ENCODE measurements around the gene PLBD1.
A peak's percentile ranks its signal among the peaks of the same experiment; 100 is the strongest.

The PLBD1 gene

GRCh38 chr12:14567351-14568162 is at the start of gene PLBD1:
Gene PLBD1, minus strand, starts transcription at chr12:14567883. Its CDS starts 187 bp downstream, at chr12:14567696.
- no peaks in the 10 kb centered on the region for H3K9me3 ChIP-seq (ENCODE audit: control insufficient read depth in 1 of 2, low read length in 2 of 2)
- H3K36me3 ChIP-seq (ENCODE audit: control insufficient read depth in 1 of 2, insufficient read depth in 2 of 2, low read length in 2 of 2) = no peaks in the 10 kb centered on the region
- peak within 1 kb of the TSS; percentile 62 to 73 for H3K4me3 ChIP-seq (ENCODE audit: low read depth in 1 of 2, low read length in 2 of 2)
- no peaks in the 10 kb centered on the region for H3K4me1 ChIP-seq (ENCODE audit: control insufficient read depth in 1 of 2, insufficient read depth in 2 of 2, low read length in 2 of 2)
- peak within 1 kb of the TSS; percentile 57 for H3K27ac ChIP-seq (ENCODE audit: low read length)
- no peaks in the 10 kb centered on the region for H3K27me3 ChIP-seq (ENCODE audit: low read depth, low read length)

DNA sequence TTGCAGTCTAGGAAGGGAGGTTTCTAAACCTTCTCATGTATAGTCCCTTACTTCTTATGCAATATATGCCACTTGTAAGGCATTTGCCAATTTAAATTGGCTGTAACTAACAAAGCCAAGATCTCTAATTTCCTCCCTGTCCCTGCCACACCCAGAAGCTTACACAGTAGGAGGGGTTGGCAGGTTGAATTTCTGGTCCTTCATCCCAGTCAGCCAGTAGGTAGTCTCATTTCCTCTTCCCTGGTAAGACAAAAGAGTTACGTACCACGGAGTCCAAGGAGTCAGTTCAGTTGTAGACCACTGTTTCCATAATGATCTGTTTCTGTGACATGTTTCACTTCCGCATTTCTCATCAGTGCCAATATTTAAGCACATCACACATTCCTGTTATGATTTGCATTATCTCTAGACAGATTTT is 47.0 kb upstream of the PLBD1 start:
- no peak overlapping the region for H3K27ac ChIP-seq (ENCODE audit: low read length)
- peaks cover 0 to 5% of the 10 kb centered on the region in 2 donors for H3K36me3 ChIP-seq (ENCODE audit: control insufficient read depth in 1 of 2, insufficient read depth in 2 of 2, low read length in 2 of 2)

DNA sequence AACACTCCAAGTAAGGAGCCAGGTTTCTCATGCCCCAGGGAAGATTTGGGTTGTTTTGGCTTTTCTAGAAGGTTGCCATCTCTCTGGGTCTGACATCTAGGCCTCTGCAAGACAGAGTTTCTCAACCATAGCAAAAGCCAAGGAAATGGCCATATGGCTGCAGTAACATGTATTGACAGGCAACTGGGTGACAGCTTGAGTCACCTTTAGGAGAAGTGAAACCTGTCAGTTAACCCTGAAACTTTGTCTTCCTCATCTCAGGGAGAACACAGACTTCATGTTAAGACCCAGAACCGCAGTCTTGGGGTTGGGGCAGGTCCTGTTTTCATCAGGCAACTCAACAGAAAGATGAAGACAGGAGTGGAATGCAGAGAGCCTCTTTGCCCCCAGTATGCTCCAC is 46.0 kb upstream of the PLBD1 start:
- Histone ChIP-seq H3K27ac (ENCODE audit: low read length) (no peak overlapping the region), H3K36me3 (ENCODE audit: control insufficient read depth in 1 of 2, insufficient read depth in 2 of 2, low read length in 2 of 2) (no peaks in the 10 kb centered on the region), H3K4me3 (ENCODE audit: low read depth in 1 of 2, low read length in 2 of 2) (no peak overlapping the region), H3K4me1 (ENCODE audit: control insufficient read depth in 1 of 2, insufficient read depth in 2 of 2, low read length in 2 of 2) (peaks cover 0 to 22% of the 10 kb centered on the region in 2 donors), H3K9me3 (ENCODE audit: control insufficient read depth in 1 of 2, low read length in 2 of 2) (no peaks in the 10 kb centered on the region), H3K27me3 (ENCODE audit: low read depth, low read length) (no peaks in the 10 kb centered on the region)

More for the DNA sequence above, 47.0 kb upstream of the PLBD1 start:
- H3K27me3 ChIP-seq (ENCODE audit: low read depth, low read length) = no peaks in the 10 kb centered on the region
- H3K4me1 ChIP-seq (ENCODE audit: control insufficient read depth in 1 of 2, insufficient read depth in 2 of 2, low read length in 2 of 2) = peaks cover 4 to 22% of the 10 kb centered on the region in 2 donors
- no peaks in the 10 kb centered on the region for H3K9me3 ChIP-seq (ENCODE audit: control insufficient read depth in 1 of 2, low read length in 2 of 2)
- H3K4me3 ChIP-seq (ENCODE audit: low read depth in 1 of 2, low read length in 2 of 2) = no peak overlapping the region

DNA sequence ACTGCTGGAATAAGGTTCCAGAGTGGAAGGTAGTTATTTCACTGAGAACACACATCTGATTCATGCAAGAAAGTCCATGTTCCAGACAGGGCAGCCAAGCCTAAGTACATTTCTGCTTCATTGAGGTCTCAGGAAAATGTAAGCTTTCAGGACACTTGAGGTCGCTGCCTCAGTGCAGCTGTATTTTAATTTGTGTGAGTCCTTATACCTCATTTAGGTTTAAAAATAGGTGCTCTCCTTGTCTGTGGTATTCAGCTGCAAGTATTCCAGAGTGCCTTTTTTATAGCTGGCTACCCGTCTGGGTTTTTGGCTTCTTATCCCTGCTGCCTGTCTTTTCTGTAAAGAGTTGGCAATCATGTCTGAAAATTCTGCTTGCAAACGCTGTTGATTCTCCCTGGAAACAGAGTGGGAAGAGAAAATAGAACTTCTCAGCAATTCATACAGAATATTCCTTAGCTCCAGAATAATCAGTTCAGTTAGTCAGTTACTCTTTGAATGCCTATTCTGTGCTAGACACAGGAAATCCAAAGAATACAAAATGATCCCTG is 45.3 kb upstream of the PLBD1 start:
- Histone ChIP-seq H3K9me3 (ENCODE audit: control insufficient read depth in 1 of 2, low read length in 2 of 2) (no peaks in the 10 kb centered on the region), H3K4me1 (ENCODE audit: control insufficient read depth in 1 of 2, insufficient read depth in 2 of 2, low read length in 2 of 2) (peaks cover 0 to 22% of the 10 kb centered on the region in 2 donors), H3K27ac (ENCODE audit: low read length) (no peak overlapping the region), H3K36me3 (ENCODE audit: control insufficient read depth in 1 of 2, insufficient read depth in 2 of 2, low read length in 2 of 2) (no peaks in the 10 kb centered on the region), H3K4me3 (ENCODE audit: low read depth in 1 of 2, low read length in 2 of 2) (no peak overlapping the region), H3K27me3 (ENCODE audit: low read depth, low read length) (no peaks in the 10 kb centered on the region)

GRCh38 chr12:14612250-14612649 is 44.6 kb upstream of the PLBD1 start:
- Histone ChIP-seq H3K4me3 (ENCODE audit: low read depth in 1 of 2, low read length in 2 of 2) (no peak overlapping the region), H3K27ac (ENCODE audit: low read length) (no peak overlapping the region), H3K4me1 (ENCODE audit: control insufficient read depth in 1 of 2, insufficient read depth in 2 of 2, low read length in 2 of 2) (peaks cover 0 to 22% of the 10 kb centered on the region in 2 donors), H3K36me3 (ENCODE audit: control insufficient read depth in 1 of 2, insufficient read depth in 2 of 2, low read length in 2 of 2) (no peaks in the 10 kb centered on the region), H3K9me3 (ENCODE audit: control insufficient read depth in 1 of 2, low read length in 2 of 2) (peaks cover 0 to 4% of the 10 kb centered on the region in 2 donors), H3K27me3 (ENCODE audit: low read depth, low read length) (no peaks in the 10 kb centered on the region)

DNA sequence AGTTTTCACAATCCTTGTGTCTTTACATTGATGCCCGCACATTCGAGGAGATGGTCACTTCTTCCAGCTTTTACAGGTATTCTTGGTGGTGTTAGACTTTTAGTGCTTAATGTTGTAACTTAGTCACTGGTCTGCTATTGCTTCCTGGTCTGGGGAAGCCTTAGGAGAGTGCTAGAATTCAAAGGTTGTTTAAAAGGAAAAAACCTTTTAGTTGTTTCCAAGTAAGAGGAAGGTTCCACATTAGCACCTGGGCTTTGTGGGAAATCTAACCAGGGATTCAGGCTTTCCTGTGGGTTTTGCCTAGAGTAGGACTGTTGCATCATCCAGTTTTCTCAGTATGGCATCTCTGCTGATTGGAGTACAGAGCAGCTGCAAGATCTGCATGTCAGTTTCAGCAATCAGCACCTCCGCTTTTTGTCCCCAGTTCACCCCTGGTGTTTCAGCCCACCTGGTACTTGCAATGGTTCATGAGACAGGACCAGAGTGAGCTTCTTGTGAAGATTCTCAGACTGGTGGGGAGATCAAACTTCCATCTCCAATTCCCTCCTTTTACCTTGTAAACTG is 44.0 kb upstream of the PLBD1 start:
- Histone ChIP-seq H3K9me3 (ENCODE audit: control insufficient read depth in 1 of 2, low read length in 2 of 2) (peaks cover 3 to 7% of the 10 kb centered on the region in 2 donors), H3K36me3 (ENCODE audit: control insufficient read depth in 1 of 2, insufficient read depth in 2 of 2, low read length in 2 of 2) (no peaks in the 10 kb centered on the region), H3K27me3 (ENCODE audit: low read depth, low read length) (no peaks in the 10 kb centered on the region), H3K4me3 (ENCODE audit: low read depth in 1 of 2, low read length in 2 of 2) (no peak overlapping the region), H3K27ac (ENCODE audit: low read length) (no peak overlapping the region), H3K4me1 (ENCODE audit: control insufficient read depth in 1 of 2, insufficient read depth in 2 of 2, low read length in 2 of 2) (peaks cover 0 to 22% of the 10 kb centered on the region in 2 donors)

GRCh38 chr12:14607568-14607967 is 39.9 kb upstream of the PLBD1 start:
- Histone ChIP-seq H3K36me3 (ENCODE audit: control insufficient read depth in 1 of 2, insufficient read depth in 2 of 2, low read length in 2 of 2) (no peaks in the 10 kb centered on the region), H3K9me3 (ENCODE audit: control insufficient read depth in 1 of 2, low read length in 2 of 2) (peaks cover 17 to 24% of the 10 kb centered on the region in 2 donors), H3K27ac (ENCODE audit: low read length) (no peak overlapping the region), H3K27me3 (ENCODE audit: low read depth, low read length) (no peaks in the 10 kb centered on the region), H3K4me1 (ENCODE audit: control insufficient read depth in 1 of 2, insufficient read depth in 2 of 2, low read length in 2 of 2) (peaks cover 0 to 4% of the 10 kb centered on the region in 2 donors), H3K4me3 (ENCODE audit: low read depth in 1 of 2, low read length in 2 of 2) (no peak overlapping the region)

DNA sequence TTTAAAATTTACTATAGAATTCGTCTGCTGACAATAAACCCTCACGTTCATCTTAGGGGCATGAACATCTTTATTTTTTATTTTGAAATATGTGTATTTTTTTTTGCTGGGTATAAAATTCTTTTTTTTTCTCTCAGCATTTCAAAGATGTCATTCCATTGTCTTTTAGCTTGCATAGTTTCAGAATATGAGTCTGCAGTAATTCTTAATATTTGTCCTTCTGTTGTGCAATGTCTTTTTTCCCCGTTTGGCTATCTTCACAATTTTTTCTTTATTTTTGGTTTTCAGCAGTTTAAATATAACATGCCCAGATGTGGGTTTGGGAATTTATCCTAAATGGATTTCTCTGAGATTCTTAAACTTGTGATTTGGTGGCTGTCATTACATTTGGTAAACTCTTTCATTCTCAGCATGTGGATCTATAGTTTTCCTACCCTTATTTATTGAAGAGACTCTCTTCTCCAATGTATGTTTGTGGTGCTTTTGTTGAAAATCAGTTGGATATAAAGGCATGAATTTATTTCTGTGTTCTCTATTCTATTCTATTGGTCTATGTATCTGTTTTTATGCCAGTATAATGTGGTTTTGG is 37.8 kb upstream of the PLBD1 start:
- no peaks in the 10 kb centered on the region for H3K36me3 ChIP-seq (ENCODE audit: control insufficient read depth in 1 of 2, insufficient read depth in 2 of 2, low read length in 2 of 2)
- no peak overlapping the region for H3K27ac ChIP-seq (ENCODE audit: low read length)
- peaks cover 17 to 25% of the 10 kb centered on the region in 2 donors for H3K9me3 ChIP-seq (ENCODE audit: control insufficient read depth in 1 of 2, low read length in 2 of 2)
- H3K4me1 ChIP-seq (ENCODE audit: control insufficient read depth in 1 of 2, insufficient read depth in 2 of 2, low read length in 2 of 2) = no peaks in the 10 kb centered on the region
- no peaks in the 10 kb centered on the region for H3K27me3 ChIP-seq (ENCODE audit: low read depth, low read length)
- H3K4me3 ChIP-seq (ENCODE audit: low read depth in 1 of 2, low read length in 2 of 2) = peak overlapping the region in 1 of 2 donors; percentile 26

GRCh38 chr12:14601692-14602478 is 34.2 kb upstream of the PLBD1 start:
- Histone ChIP-seq H3K9me3 (ENCODE audit: control insufficient read depth in 1 of 2, low read length in 2 of 2) (peaks cover 22 to 23% of the 10 kb centered on the region in 2 donors), H3K4me3 (ENCODE audit: low read depth in 1 of 2, low read length in 2 of 2) (no peak overlapping the region), H3K27me3 (ENCODE audit: low read depth, low read length) (no peaks in the 10 kb centered on the region), H3K36me3 (ENCODE audit: control insufficient read depth in 1 of 2, insufficient read depth in 2 of 2, low read length in 2 of 2) (no peaks in the 10 kb centered on the region), H3K27ac (ENCODE audit: low read length) (no peak overlapping the region), H3K4me1 (ENCODE audit: control insufficient read depth in 1 of 2, insufficient read depth in 2 of 2, low read length in 2 of 2) (no peaks in the 10 kb centered on the region)

GRCh38 chr12:14597480-14597879 is 29.8 kb upstream of the PLBD1 start:
- H3K9me3 ChIP-seq (ENCODE audit: control insufficient read depth in 1 of 2, low read length in 2 of 2) = peaks cover 0 to 11% of the 10 kb centered on the region in 2 donors

More at GRCh38 chr12:14597480-14597879, 29.8 kb upstream of the PLBD1 start:
- no peaks in the 10 kb centered on the region for H3K27me3 ChIP-seq (ENCODE audit: low read depth, low read length)
- no peaks in the 10 kb centered on the region for H3K36me3 ChIP-seq (ENCODE audit: control insufficient read depth in 1 of 2, insufficient read depth in 2 of 2, low read length in 2 of 2)
- H3K4me3 ChIP-seq (ENCODE audit: low read depth in 1 of 2, low read length in 2 of 2) = no peak overlapping the region
- H3K4me1 ChIP-seq (ENCODE audit: control insufficient read depth in 1 of 2, insufficient read depth in 2 of 2, low read length in 2 of 2) = no peaks in the 10 kb centered on the region
- no peak overlapping the region for H3K27ac ChIP-seq (ENCODE audit: low read length)

Data from muscle layer of duodenum (tissue), 2 donors.